ENCODE results near the gene EPB41.

Gene EPB41

GRCh38 chr1:29004288-29004687 lies 89.9 kb downstream of the EPB41 start:
- no peak for DNase-seq (ENCODE audit: low read depth)
- H3K4me3 ChIP-seq (ENCODE audit: low read length) = no peak overlapping the region
- TF ChIP-seq CTCF (conservative IDR thresholded peaks at IDR 0.05; ENCODE audit: low read length) = no peak

- TF ChIP-seq CTCF (conservative IDR thresholded peaks at IDR 0.05; ENCODE audit: low read length) = no peak
- DNase-seq (ENCODE audit: low read depth) = no peak
- H3K4me3 ChIP-seq (ENCODE audit: low read length) = no peak overlapping the region
Observed at GRCh38 chr1:29004798-29005197, 90.4 kb downstream of the EPB41 start.

- no peak for TF ChIP-seq CTCF (conservative IDR thresholded peaks at IDR 0.05; ENCODE audit: low read length)
Observed at GRCh38 chr1:29011775-29012174, 97.4 kb downstream of the EPB41 start.

GRCh38 chr1:29017235-29017634 lies 102.9 kb downstream of the EPB41 start:
- TF ChIP-seq CTCF (conservative IDR thresholded peaks at IDR 0.05; ENCODE audit: low read length) = no peak
- H3K4me3 ChIP-seq (ENCODE audit: low read length) = no peak overlapping the region
- DNase-seq (ENCODE audit: low read depth) = no peak

More at GRCh38 chr1:29011775-29012174, 97.4 kb downstream of the EPB41 start:
- H3K4me3 ChIP-seq (ENCODE audit: low read length) = no peak overlapping the region
- DNase-seq (ENCODE audit: low read depth) = no peak

- no peak overlapping the region for H3K4me3 ChIP-seq (ENCODE audit: low read length)
- TF ChIP-seq CTCF (conservative IDR thresholded peaks at IDR 0.05; ENCODE audit: low read length) = no peak
- DNase-seq (ENCODE audit: low read depth) = no peak
Observed at GRCh38 chr1:29017975-29018712, 103.8 kb downstream of the EPB41 start.

GRCh38 chr1:29022620-29023019 lies 108.3 kb downstream of the EPB41 start:
- DNase-seq (ENCODE audit: low read depth) = no peak
- TF ChIP-seq CTCF (conservative IDR thresholded peaks at IDR 0.05; ENCODE audit: low read length) = no peak
- H3K4me3 ChIP-seq (ENCODE audit: low read length) = no peak overlapping the region

- no peak for TF ChIP-seq CTCF (conservative IDR thresholded peaks at IDR 0.05; ENCODE audit: low read length)
- no peak for DNase-seq (ENCODE audit: low read depth)
Observed at GRCh38 chr1:29029667-29030066, 115.3 kb downstream of the EPB41 start.

More at GRCh38 chr1:29029667-29030066, 115.3 kb downstream of the EPB41 start:
- H3K4me3 ChIP-seq (ENCODE audit: low read length) = no peak overlapping the region
